Neural progenitor cell (in vitro differentiated cells): ENCODE measurements around the gene RTN1. TPM values are rescaled to one million over a fixed set of nuclear protein-coding genes. Genes with fewer than 3 reads are reported as not detected.

Source experiments
- DNase-seq: peaks from one replicate; pipeline ENCODE4 v3.0.0-alpha.2; 2016; ENCODE audit warnings: low spot score
- H2AFZ ChIP-seq: fragments of 200-600 bp; sonication (generic); replicated peaks from 2 replicates; pipeline ENCODE4 v1.6.1; 2016; ENCODE audit warnings: antibody characterized with exemption
- H3F3A ChIP-seq: fragments of 200-600 bp; sonication (generic); 2 replicates; pipeline ENCODE4 v1.6.1; 2016; ENCODE audit warnings: antibody characterized with exemption, low read depth
- H3K27ac ChIP-seq: fragments of 200-600 bp; sonication (generic); 2 replicates; pipeline ENCODE4 v1.5.1; 2016; ENCODE audit warnings: mild to moderate bottlenecking
- H3K27me3 ChIP-seq: fragments of 200-600 bp; sonication (generic); 2 replicates; pipeline ENCODE4 v1.6.1; 2016; ENCODE audit warnings: mild to moderate bottlenecking, moderate library complexity
- H3K36me3 ChIP-seq: fragments of 200-600 bp; sonication (generic); 2 replicates; pipeline ENCODE4 v1.5.1; 2016
- H3K4me1 ChIP-seq: fragments of 200-600 bp; sonication (generic); 2 replicates; pipeline ENCODE4 v1.6.1; 2016; ENCODE audit warnings: mixed run types
- H3K4me2 ChIP-seq: fragments of 200-600 bp; sonication (generic); 2 replicates; pipeline ENCODE4 v1.6.1; 2016
- H3K4me3 ChIP-seq: fragments of 200-600 bp; sonication (generic); 2 replicates; pipeline ENCODE4 v1.5.1; 2016
- H3K79me2 ChIP-seq: fragments of 200-600 bp; sonication (generic); 2 replicates; pipeline ENCODE4 v1.6.1; 2016; ENCODE audit warnings: low read depth
- H3K9ac ChIP-seq: fragments of 200-600 bp; sonication (generic); 2 replicates; pipeline ENCODE4 v1.6.1; 2016
- H3K9me3 ChIP-seq: fragments of 200-600 bp; sonication (generic); 2 replicates; pipeline ENCODE4 v1.5.1; 2016; ENCODE audit warnings: low read depth
- H4K20me1 ChIP-seq: fragments of 200-600 bp; sonication (generic); 2 replicates; pipeline ENCODE4 v1.6.1; 2016; ENCODE audit warnings: low read depth
- H3K27ac Mint-ChIP-seq: 3 replicates; pipeline ENCODE4 v1.8.0; 2021; ENCODE audit warnings: mixed read lengths
- H3K27me3 Mint-ChIP-seq: 2 replicates; pipeline ENCODE4 v1.8.0; 2022; ENCODE audit warnings: low read depth, mild to moderate bottlenecking, inconsistent platforms, moderate library complexity, mixed read lengths; ENCODE audit not compliant: insufficient read depth
- H3K36me3 Mint-ChIP-seq: 3 replicates; pipeline ENCODE4 v1.8.0; 2021; ENCODE audit warnings: mixed read lengths
- H3K4me1 Mint-ChIP-seq: 3 replicates; pipeline ENCODE4 v1.8.0; 2021; ENCODE audit warnings: mixed read lengths
- H3K4me3 Mint-ChIP-seq: 3 replicates; pipeline ENCODE4 v1.8.0; 2021; ENCODE audit warnings: mild to moderate bottlenecking, moderate library complexity, mixed read lengths
- H3K9me3 Mint-ChIP-seq: 3 replicates; pipeline ENCODE4 v1.8.0; 2020; ENCODE audit warnings: mixed read lengths
- EZH2 ChIP-seq: fragments of 200-600 bp; sonication (generic); IDR thresholded peaks from 2 replicates; pipeline ENCODE4 v1.6.1; 2017; ENCODE audit warnings: antibody characterized with exemption, mild to moderate bottlenecking, moderate library complexity
- EZH2phosphoT487 ChIP-seq: fragments of 200-600 bp; sonication (generic); IDR thresholded peaks from 2 replicates; pipeline ENCODE4 v1.6.1; 2017; ENCODE audit warnings: antibody characterized with exemption
- total RNA-seq: library from RNA; depleted of rRNA; stranded (reverse); fragments of >200 nt; gene quantifications from 2 replicates; pipeline ENCODE4 v1.2.3, GENCODE V29; 2015; ENCODE audit warnings: low replicate concordance
- TF ChIP-seq, protein P1 (sequence below): fragments of 200-600 bp; sonication (generic); IDR thresholded peaks from 2 replicates; pipeline ENCODE4 v1.5.1; 2017; ENCODE audit warnings: antibody characterized with exemption, mild to moderate bottlenecking

The RTN1 gene
- total RNA-seq, 1 donor from 2014 or later, result 7.7 TPM

GRCh38 chr14:59705866-59706265, 164.7 kb downstream of the RTN1 start:
- no peak overlapping the region for H3K27ac Mint-ChIP-seq
- H3K4me3 Mint-ChIP-seq, result no peak overlapping the region

DNA sequence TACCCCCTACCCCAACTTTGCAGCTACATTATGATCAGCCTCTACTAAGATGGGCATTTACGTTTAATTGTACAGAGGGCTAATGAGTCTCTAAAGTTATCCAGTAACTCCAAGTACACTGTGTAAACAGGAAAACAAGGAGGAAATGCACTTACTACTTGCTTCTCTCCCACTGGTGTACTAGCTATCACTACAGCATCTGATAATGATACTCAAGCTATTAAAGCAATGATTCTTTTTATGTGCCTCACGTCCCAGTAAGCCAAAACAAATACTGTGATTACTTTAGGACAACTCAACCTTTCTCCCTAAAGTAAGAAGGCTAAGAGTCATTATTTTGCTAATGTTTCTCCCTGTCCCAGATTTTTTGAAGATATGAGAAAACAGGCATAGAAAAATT, 165.3 kb downstream of the RTN1 start:
- H3K4me3 Mint-ChIP-seq, result no peak overlapping the region

More at GRCh38 chr14:59705866-59706265, 164.7 kb downstream of the RTN1 start:
- Histone ChIP-seq H3K9me3 (peaks cover 7% of the 10 kb centered on the region), H3K27me3 (no peaks in the 10 kb centered on the region), H3K4me2 (no peak overlapping the region), H3K79me2 (no peaks in the 10 kb centered on the region), H3K27ac (no peak overlapping the region), H3K4me1 (no peaks in the 10 kb centered on the region), H3K36me3 (no peaks in the 10 kb centered on the region), H4K20me1 (no peaks in the 10 kb centered on the region), H3K9ac (no peak overlapping the region), H3K4me3 (no peak overlapping the region), H2AFZ (no peak overlapping the region), H3F3A (no peaks in the 10 kb centered on the region)
- Mint-ChIP-seq H3K36me3 (no peaks in the 10 kb centered on the region), H3K9me3 (peaks cover 3% of the 10 kb centered on the region), H3K4me1 (peaks cover 15% of the 10 kb centered on the region), H3K27me3 (no peaks in the 10 kb centered on the region)
- TF ChIP-seq EZH2phosphoT487, result no peak
- TF ChIP-seq EZH2, result no peak
- TF ChIP-seq, protein P1, sequence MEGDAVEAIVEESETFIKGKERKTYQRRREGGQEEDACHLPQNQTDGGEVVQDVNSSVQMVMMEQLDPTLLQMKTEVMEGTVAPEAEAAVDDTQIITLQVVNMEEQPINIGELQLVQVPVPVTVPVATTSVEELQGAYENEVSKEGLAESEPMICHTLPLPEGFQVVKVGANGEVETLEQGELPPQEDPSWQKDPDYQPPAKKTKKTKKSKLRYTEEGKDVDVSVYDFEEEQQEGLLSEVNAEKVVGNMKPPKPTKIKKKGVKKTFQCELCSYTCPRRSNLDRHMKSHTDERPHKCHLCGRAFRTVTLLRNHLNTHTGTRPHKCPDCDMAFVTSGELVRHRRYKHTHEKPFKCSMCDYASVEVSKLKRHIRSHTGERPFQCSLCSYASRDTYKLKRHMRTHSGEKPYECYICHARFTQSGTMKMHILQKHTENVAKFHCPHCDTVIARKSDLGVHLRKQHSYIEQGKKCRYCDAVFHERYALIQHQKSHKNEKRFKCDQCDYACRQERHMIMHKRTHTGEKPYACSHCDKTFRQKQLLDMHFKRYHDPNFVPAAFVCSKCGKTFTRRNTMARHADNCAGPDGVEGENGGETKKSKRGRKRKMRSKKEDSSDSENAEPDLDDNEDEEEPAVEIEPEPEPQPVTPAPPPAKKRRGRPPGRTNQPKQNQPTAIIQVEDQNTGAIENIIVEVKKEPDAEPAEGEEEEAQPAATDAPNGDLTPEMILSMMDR, result no peak
- no peak for DNase-seq

DNA sequence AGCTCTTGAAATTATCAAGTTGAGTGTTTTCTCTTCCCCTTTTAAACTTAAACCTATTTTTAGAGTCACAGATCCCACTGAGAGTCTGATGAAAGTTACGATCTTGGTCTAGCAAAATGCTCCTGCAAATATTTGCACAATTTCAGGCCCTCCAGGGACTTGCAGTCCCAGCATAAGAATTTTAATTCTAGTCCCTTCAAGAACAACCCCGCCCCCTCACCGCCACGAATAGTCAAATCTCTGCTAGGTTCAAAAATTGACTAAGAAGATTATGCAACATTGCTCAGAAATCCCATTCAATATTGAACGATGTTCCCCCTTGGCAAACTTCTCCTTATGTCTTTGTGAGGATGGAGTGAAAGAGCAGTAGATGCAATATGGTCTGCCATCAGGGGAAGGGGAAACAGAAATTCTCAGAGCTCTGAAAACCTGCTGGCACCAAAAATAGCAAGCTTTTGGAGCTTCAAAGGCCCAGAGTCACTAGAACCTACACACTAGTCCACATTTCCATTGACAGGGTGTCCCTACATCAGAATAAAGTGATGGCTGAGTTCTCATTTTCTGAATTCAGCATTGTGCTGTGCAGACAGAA, 166.4 kb downstream of the RTN1 start:
- no peaks in the 10 kb centered on the region for H3K27me3 ChIP-seq

More for the DNA sequence above, 165.3 kb downstream of the RTN1 start:
- no peak overlapping the region for H3K9ac ChIP-seq
- Mint-ChIP-seq H3K27ac (no peak overlapping the region), H3K36me3 (no peaks in the 10 kb centered on the region), H3K4me1 (peaks cover 15% of the 10 kb centered on the region), H3K9me3 (peaks cover 3% of the 10 kb centered on the region), H3K27me3 (no peaks in the 10 kb centered on the region)
- no peak overlapping the region for H3K27ac ChIP-seq
- no peaks in the 10 kb centered on the region for H3K27me3 ChIP-seq
- H3K36me3 ChIP-seq, result no peaks in the 10 kb centered on the region
- H2AFZ ChIP-seq, result no peak overlapping the region
- H3F3A ChIP-seq, result no peaks in the 10 kb centered on the region
- no peaks in the 10 kb centered on the region for H3K4me1 ChIP-seq
- H3K79me2 ChIP-seq, result no peaks in the 10 kb centered on the region
- peaks cover 7% of the 10 kb centered on the region for H3K9me3 ChIP-seq
- H3K4me2 ChIP-seq, result no peak overlapping the region
- TF ChIP-seq EZH2phosphoT487, result no peak
- TF ChIP-seq, protein P1, result no peak
- TF ChIP-seq EZH2, result no peak
- H4K20me1 ChIP-seq, result no peaks in the 10 kb centered on the region
- DNase-seq, result no peak
- H3K4me3 ChIP-seq, result no peak overlapping the region

More for the DNA sequence above, 166.4 kb downstream of the RTN1 start:
- no peak overlapping the region for H2AFZ ChIP-seq
- TF ChIP-seq, protein P1, result no peak
- TF ChIP-seq EZH2phosphoT487 (no peak), EZH2 (no peak)
- Mint-ChIP-seq H3K4me3 (no peak overlapping the region), H3K9me3 (peaks cover 3% of the 10 kb centered on the region), H3K36me3 (no peaks in the 10 kb centered on the region), H3K27me3 (no peaks in the 10 kb centered on the region), H3K27ac (no peak overlapping the region), H3K4me1 (peaks cover 15% of the 10 kb centered on the region)
- no peak overlapping the region for H3K27ac ChIP-seq
- H3F3A ChIP-seq, result no peaks in the 10 kb centered on the region
- no peak overlapping the region for H3K4me2 ChIP-seq
- DNase-seq, result no peak
- H3K4me3 ChIP-seq, result no peak overlapping the region
- H3K9ac ChIP-seq, result no peak overlapping the region
- no peaks in the 10 kb centered on the region for H3K4me1 ChIP-seq
- peaks cover 7% of the 10 kb centered on the region for H3K9me3 ChIP-seq
- no peaks in the 10 kb centered on the region for H3K36me3 ChIP-seq
- H4K20me1 ChIP-seq, result no peaks in the 10 kb centered on the region
- no peaks in the 10 kb centered on the region for H3K79me2 ChIP-seq
